C4-2B (cell line): ENCODE data around the gene ETV6.

Experiments
- CTCF ChIP-seq: fragments of 450-650 bp; conservative IDR thresholded peaks from 2 replicates; pipeline ENCODE4 v1.5.1; 2017; ENCODE audit warnings: mild to moderate bottlenecking
- ZFX ChIP-seq: fragments of 450-650 bp; IDR thresholded peaks from 2 replicates; pipeline ENCODE4 v1.6.1; 2017

- TF ChIP-seq CTCF (no peak), ZFX (no peak)
Observed at GRCh38 chr12:11706509-11707379, 57.3 kb downstream of the ETV6 start.
